Measurements from ENCODE around the gene LEFTY1. TPM values are rescaled to one million over a fixed set of nuclear protein-coding genes. Genes with fewer than 3 reads are reported as not detected.

The LEFTY1 gene
- total and polyA plus RNA-seq, 9 of the 15 experiments (the other 6 are each of a cell fraction or from before 2014, with no cell fraction given): 0.07 to 0.24 (median 0.17) TPM; not detected in 5

DNA sequence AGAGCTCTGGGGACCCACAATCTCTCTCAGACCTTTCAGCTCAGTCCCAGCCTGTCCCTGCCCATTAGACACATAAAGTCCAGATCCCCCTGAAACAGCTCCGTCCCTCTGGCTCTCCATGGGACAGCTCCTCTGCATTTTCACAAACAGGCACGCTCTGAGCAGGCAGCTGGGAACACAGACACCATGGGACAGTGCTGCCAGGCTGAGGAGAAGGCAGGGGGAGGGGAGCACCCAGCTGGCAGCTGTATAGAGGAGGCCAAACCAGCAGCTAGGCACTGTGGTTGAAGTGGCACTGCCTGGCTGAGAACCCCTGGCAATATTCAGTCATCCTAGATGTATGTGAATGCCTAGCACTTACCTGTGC, 8.7 kb downstream of the LEFTY1 start:
- no peaks in the 10 kb centered on the region for H3K9me3 ChIP-seq (replicated peaks; ENCODE audit: control insufficient read depth, insufficient read depth, low read depth, low read length)
- H3K9ac ChIP-seq (ENCODE audit: insufficient read depth in 1 of 2, low read depth in 2 of 2, low read length in 2 of 2): peak overlapping the region; percentile 83 to 92; a peak in 2 of 4 replicates
- FAIRE-seq (no peak), DNase-seq (ENCODE audit: extremely low read depth in 1 of 4, low spot score in 3 of 4) (no peak), ATAC-seq (no peak)
- in situ Hi-C loops (cut with MboI): no loop called here
- CTCF ChIA-PET (ENCODE audit: low intra/inter-chr PET ratio): interaction anchor here (0.6 kb wide), 1 partner anchor 96 kb away, joined by 4 read pairs; no protein-coding TSS in a partner anchor
- peak overlapping the region; percentile 97 for H3K4me2 ChIP-seq (ENCODE audit: insufficient read depth, low read length)
- H3K36me3 ChIP-seq (ENCODE audit: control insufficient read depth, insufficient read depth, low read length): peaks cover 50% of the 10 kb centered on the region; the same call in 2 of the 3 replicates
- H4K20me1 ChIP-seq (replicated peaks; ENCODE audit: control insufficient read depth, insufficient read depth, low read length): peaks cover 17% of the 10 kb centered on the region; the same call in 1 of the 2 replicates
- no peaks in the 10 kb centered on the region for H3K27me3 ChIP-seq (ENCODE audit: control insufficient read depth in 2 of 2, insufficient read depth in 2 of 2, low read length in 2 of 2)
- no TSS peak for BruUV-seq (replicated peaks)
- H2AFZ ChIP-seq (ENCODE audit: low read depth, low read length): no peak overlapping the region
- no peak overlapping the region for H3K4me3 ChIP-seq
- H3K4me1 ChIP-seq (replicated peaks in 1 of 2; ENCODE audit: control insufficient read depth in 2 of 2, insufficient read depth in 2 of 2, low read length in 2 of 2): peaks cover 23 to 50% of the 10 kb centered on the region in 2 experiments; a peak in 4 of 5 replicates
- POLR2A ChIA-PET: interaction anchor here (0.5 to 4.1 kb wide), 7 partner anchors 9 to 117 kb away, joined by 3 to 37 read pairs (median 3); no protein-coding TSS in a partner anchor
- WGBS (ENCODE audit: insufficient coverage, low coverage, missing lambda C conversion rate): 79% methylated on average over 2 of the region's 2 CpGs
- no peak for TF ChIP-seq HBP1 (CRISPR knock-in tag; IDR thresholded peaks at IDR 0.05)
- 0 out of 2 replicates have a peak, but pooled peaks have one; percentile 30 for TF ChIP-seq RBFOX2 (IDR thresholded peaks at IDR 0.05; ENCODE audit: low read depth, low read length)
- TF ChIP-seq, protein P1, sequence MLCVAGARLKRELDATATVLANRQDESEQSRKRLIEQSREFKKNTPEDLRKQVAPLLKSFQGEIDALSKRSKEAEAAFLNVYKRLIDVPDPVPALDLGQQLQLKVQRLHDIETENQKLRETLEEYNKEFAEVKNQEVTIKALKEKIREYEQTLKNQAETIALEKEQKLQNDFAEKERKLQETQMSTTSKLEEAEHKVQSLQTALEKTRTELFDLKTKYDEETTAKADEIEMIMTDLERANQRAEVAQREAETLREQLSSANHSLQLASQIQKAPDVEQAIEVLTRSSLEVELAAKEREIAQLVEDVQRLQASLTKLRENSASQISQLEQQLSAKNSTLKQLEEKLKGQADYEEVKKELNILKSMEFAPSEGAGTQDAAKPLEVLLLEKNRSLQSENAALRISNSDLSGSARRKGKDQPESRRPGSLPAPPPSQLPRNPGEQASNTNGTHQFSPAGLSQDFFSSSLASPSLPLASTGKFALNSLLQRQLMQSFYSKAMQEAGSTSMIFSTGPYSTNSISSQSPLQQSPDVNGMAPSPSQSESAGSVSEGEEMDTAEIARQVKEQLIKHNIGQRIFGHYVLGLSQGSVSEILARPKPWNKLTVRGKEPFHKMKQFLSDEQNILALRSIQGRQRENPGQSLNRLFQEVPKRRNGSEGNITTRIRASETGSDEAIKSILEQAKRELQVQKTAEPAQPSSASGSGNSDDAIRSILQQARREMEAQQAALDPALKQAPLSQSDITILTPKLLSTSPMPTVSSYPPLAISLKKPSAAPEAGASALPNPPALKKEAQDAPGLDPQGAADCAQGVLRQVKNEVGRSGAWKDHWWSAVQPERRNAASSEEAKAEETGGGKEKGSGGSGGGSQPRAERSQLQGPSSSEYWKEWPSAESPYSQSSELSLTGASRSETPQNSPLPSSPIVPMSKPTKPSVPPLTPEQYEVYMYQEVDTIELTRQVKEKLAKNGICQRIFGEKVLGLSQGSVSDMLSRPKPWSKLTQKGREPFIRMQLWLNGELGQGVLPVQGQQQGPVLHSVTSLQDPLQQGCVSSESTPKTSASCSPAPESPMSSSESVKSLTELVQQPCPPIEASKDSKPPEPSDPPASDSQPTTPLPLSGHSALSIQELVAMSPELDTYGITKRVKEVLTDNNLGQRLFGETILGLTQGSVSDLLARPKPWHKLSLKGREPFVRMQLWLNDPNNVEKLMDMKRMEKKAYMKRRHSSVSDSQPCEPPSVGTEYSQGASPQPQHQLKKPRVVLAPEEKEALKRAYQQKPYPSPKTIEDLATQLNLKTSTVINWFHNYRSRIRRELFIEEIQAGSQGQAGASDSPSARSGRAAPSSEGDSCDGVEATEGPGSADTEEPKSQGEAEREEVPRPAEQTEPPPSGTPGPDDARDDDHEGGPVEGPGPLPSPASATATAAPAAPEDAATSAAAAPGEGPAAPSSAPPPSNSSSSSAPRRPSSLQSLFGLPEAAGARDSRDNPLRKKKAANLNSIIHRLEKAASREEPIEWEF (CRISPR knock-in tag; IDR thresholded peaks at IDR 0.05): no peak
- TF ChIP-seq, protein P2, sequence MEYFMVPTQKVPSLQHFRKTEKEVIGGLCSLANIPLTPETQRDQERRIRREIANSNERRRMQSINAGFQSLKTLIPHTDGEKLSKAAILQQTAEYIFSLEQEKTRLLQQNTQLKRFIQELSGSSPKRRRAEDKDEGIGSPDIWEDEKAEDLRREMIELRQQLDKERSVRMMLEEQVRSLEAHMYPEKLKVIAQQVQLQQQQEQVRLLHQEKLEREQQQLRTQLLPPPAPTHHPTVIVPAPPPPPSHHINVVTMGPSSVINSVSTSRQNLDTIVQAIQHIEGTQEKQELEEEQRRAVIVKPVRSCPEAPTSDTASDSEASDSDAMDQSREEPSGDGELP (CRISPR knock-in tag; IDR thresholded peaks at IDR 0.05; ENCODE audit: borderline replicate concordance): peak; percentile 51; the same call in 1 of the 2 replicates
- TF ChIP-seq POLR2A (conservative IDR thresholded peaks at IDR 0.05): no peak
- no peak overlapping the region for H3K27ac ChIP-seq (ENCODE audit: extremely low read depth, low read depth, low read length)
- peaks cover 48% of the 10 kb centered on the region for H3K79me2 ChIP-seq (ENCODE audit: control insufficient read depth, insufficient read depth, low read length)
- H3K9me1 ChIP-seq (ENCODE audit: control insufficient read depth, insufficient read depth, low read length): peaks cover 6% of the 10 kb centered on the region
- intact Hi-C loops (cut with micrococcal nuclease): loop anchor here (5.0 kb wide), 2 partner anchors 82 to 242 kb away; no protein-coding TSS in a partner anchor

All from K562 (cell line).